Upper lobe of right lung (tissue), 1 donor: ENCODE results near the gene PACSIN1. TPM values are rescaled to one million over a fixed set of nuclear protein-coding genes. Genes with fewer than 3 reads are reported as not detected.

Source experiments
- ATAC-seq: fragments of 200-7000 bp; cut with Tn5 transposase; one replicate; pipeline ENCODE4 v1.9.1; 2020; ENCODE audit warnings: mild to moderate bottlenecking, moderate library complexity
- DNase-seq: peaks from one replicate; pipeline ENCODE4 v3.0.0-alpha.2; 2020
- H3K27ac ChIP-seq: fragments of 200-600 bp; one replicate; pipeline ENCODE4 v1.8.0; 2022
- H3K27me3 ChIP-seq: fragments of 200-600 bp; one replicate; pipeline ENCODE4 v1.8.0; 2022; ENCODE audit warnings: mild to moderate bottlenecking
- H3K36me3 ChIP-seq: fragments of 200-600 bp; one replicate; pipeline ENCODE4 v1.8.0; 2022
- H3K4me1 ChIP-seq: fragments of 200-600 bp; one replicate; pipeline ENCODE4 v1.8.0; 2022
- H3K4me3 ChIP-seq: fragments of 200-600 bp; one replicate; pipeline ENCODE4 v1.8.0; 2022; ENCODE audit warnings: mild to moderate bottlenecking
- H3K9me3 ChIP-seq: fragments of 200-600 bp; one replicate; pipeline ENCODE4 v1.8.0; 2022
- intact Hi-C: fragments of 100-400 bp; cut with DNase I; formaldehyde crosslinking; loops from one replicate; pipeline ENCODE4 v1.11.0; 2022
- total RNA-seq: library from RNA; stranded (reverse); fragmentation: NEBNext Ultra II Directional; extraction: Animal tissue kit (Norgen Biotek cat#: 25700); gene quantifications from one replicate; pipeline ENCODE4 v1.2.1, GENCODE V29; 2021
- TF ChIP-seq, protein P1 (sequence below): fragments of 200-600 bp; IDR thresholded peaks from one replicate; pipeline ENCODE4 v1.8.0; 2022; ENCODE audit warnings: antibody characterized with exemption
- donor health status: DM: no; HTN: yes; CAD: no; lungs with severe emphysema.

The PACSIN1 gene
- total RNA-seq, 1 donor from 2014 or later: not detected

DNA sequence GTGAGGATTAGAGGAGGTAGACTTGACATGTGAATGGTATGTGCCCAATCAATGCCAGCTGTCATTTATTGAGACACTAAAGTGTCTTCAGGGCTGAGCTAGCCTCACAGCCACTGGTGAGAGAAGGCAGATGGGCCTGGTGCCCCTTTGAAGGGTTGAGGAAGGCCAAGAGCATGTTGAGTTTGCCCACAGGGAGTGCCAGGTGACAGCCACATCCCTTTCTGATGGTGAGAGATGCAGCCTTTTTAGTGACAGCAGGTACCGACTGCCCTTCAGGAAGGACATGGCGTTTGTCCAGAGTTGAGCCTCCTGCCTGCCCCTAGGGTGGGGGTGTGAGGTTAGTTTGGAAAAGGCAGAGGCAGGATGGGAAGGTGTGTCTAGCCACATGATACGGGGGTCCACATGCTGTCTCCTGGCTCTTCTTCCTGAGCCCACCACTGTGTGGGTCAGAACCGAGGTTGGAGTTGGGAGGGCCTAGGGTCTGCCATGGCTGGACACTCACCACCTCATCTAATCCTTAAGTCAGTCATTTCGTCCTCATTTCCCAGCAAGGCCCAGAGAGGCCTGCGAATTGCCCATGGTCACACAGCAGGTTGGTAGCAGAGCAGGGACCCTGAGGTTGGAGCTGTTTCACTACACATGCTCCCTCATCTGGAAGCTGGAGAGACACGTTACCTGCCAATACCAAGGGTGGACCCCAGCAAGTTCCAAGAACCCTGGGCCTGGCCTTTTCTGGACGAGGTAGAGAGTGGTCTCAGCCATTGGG is 57.7 kb downstream of the PACSIN1 start:
- TF ChIP-seq, protein P1, sequence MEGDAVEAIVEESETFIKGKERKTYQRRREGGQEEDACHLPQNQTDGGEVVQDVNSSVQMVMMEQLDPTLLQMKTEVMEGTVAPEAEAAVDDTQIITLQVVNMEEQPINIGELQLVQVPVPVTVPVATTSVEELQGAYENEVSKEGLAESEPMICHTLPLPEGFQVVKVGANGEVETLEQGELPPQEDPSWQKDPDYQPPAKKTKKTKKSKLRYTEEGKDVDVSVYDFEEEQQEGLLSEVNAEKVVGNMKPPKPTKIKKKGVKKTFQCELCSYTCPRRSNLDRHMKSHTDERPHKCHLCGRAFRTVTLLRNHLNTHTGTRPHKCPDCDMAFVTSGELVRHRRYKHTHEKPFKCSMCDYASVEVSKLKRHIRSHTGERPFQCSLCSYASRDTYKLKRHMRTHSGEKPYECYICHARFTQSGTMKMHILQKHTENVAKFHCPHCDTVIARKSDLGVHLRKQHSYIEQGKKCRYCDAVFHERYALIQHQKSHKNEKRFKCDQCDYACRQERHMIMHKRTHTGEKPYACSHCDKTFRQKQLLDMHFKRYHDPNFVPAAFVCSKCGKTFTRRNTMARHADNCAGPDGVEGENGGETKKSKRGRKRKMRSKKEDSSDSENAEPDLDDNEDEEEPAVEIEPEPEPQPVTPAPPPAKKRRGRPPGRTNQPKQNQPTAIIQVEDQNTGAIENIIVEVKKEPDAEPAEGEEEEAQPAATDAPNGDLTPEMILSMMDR: no peak
- H3K9me3 ChIP-seq: no peaks in the 10 kb centered on the region
- peak; percentile 27 for DNase-seq
- intact Hi-C loops: no loop called here
- no peak overlapping the region for H3K27ac ChIP-seq
- H3K27me3 ChIP-seq: no peaks in the 10 kb centered on the region
- no peaks in the 10 kb centered on the region for H3K36me3 ChIP-seq
- no peak for ATAC-seq
- H3K4me3 ChIP-seq: no peak overlapping the region
- peaks cover 3% of the 10 kb centered on the region for H3K4me1 ChIP-seq

- Histone ChIP-seq H3K4me3 (no peak overlapping the region), H3K27me3 (no peaks in the 10 kb centered on the region), H3K36me3 (no peaks in the 10 kb centered on the region), H3K9me3 (no peaks in the 10 kb centered on the region), H3K4me1 (peaks cover 3% of the 10 kb centered on the region), H3K27ac (no peak overlapping the region)
- ATAC-seq (no peak), DNase-seq (peak; percentile 3)
- intact Hi-C loops: no loop called here
- TF ChIP-seq, protein P1: no peak
Observed at GRCh38 chr6:34524499-34524898, 58.6 kb downstream of the PACSIN1 start.

GRCh38 chr6:34524971-34525370 is 59.1 kb downstream of the PACSIN1 start:
- Histone ChIP-seq H3K27me3 (no peaks in the 10 kb centered on the region), H3K36me3 (no peaks in the 10 kb centered on the region), H3K4me3 (no peak overlapping the region), H3K4me1 (peaks cover 3% of the 10 kb centered on the region), H3K9me3 (no peaks in the 10 kb centered on the region), H3K27ac (no peak overlapping the region)
- intact Hi-C loops: no loop called here
- DNase-seq: no peak
- no peak for ATAC-seq
- TF ChIP-seq, protein P1: no peak

- no peak for ATAC-seq
- Histone ChIP-seq H3K36me3 (no peaks in the 10 kb centered on the region), H3K27me3 (no peaks in the 10 kb centered on the region), H3K27ac (no peak overlapping the region), H3K4me3 (no peak overlapping the region), H3K4me1 (peaks cover 3% of the 10 kb centered on the region), H3K9me3 (no peaks in the 10 kb centered on the region)
- intact Hi-C loops: no loop called here
- peak; percentile 41 for DNase-seq
- TF ChIP-seq, protein P1: no peak
Observed at GRCh38 chr6:34525431-34526175, 59.7 kb downstream of the PACSIN1 start.

- H3K4me3 ChIP-seq: peak overlapping the region; percentile 36
- no peaks in the 10 kb centered on the region for H3K27me3 ChIP-seq
- ATAC-seq (no peak), DNase-seq (no peak)
- H3K4me1 ChIP-seq: peaks cover 3% of the 10 kb centered on the region
- no peaks in the 10 kb centered on the region for H3K36me3 ChIP-seq
- peak overlapping the region; percentile 8 for H3K27ac ChIP-seq
- TF ChIP-seq, protein P1: no peak
- intact Hi-C loops: no loop called here
- H3K9me3 ChIP-seq: no peaks in the 10 kb centered on the region
Observed at GRCh38 chr6:34526241-34526972, 60.5 kb downstream of the PACSIN1 start.
